Lower leg skin (tissue), 4 donors: ENCODE data around the gene COL27A1. TPM values are rescaled to one million over a fixed set of nuclear protein-coding genes. Genes with fewer than 3 reads are reported as not detected.
"Not testable (repeated sequence)": the region's sequence is repeated elsewhere in the genome, so short reads cannot be mapped to it uniquely, and the experiment has no call there.

Experiments
- DNase-seq, 2 donors: peaks; one replicate each; pipeline ENCODE4 v3.0.0-alpha.2; 2019; ENCODE audit warnings: low spot score in 2 of 2
- H3K4me3 ChIP-seq: fragments of 200-600 bp; sonication (generic); 2 replicates; pipeline ENCODE4 v1.5.1; 2017; ENCODE audit warnings: mild to moderate bottlenecking, low read depth; ENCODE audit not compliant: poor library complexity, severe bottlenecking
- CTCF ChIP-seq, 3 donors: fragments of 450-650 bp; IDR thresholded peaks; one replicate each; pipeline ENCODE4 v1.5.1; 2016; ENCODE audit warnings: antibody characterized with exemption in 3 of 3, mild to moderate bottlenecking in 3 of 3, moderate library complexity in 2 of 3
- POLR2A ChIP-seq, 2 donors: fragments of 450-650 bp; IDR thresholded peaks; one replicate each; pipeline ENCODE4 v1.6.1; 2016 to 2017; ENCODE audit warnings: antibody characterized with exemption in 2 of 2, mild to moderate bottlenecking in 1 of 2, moderate library complexity in 1 of 2
- WGBS, 2 donors: methylation state at CpG; one replicate each; pipeline ENCODE4 v1.1.5; 2018; 5-methylcytosine and 5-hydroxymethylcytosine counted together
- intact Hi-C: fragments of 100-400 bp; cut with DNase I; formaldehyde crosslinking; loops from one replicate; pipeline ENCODE4 v1.15.0; 2023; ENCODE audit warnings: low total_unique reads
- total RNA-seq, 4 donors: library from RNA; depleted of rRNA; stranded (reverse); fragments of >200 nt; gene quantifications; one replicate each; pipeline ENCODE4 v1.1.0, GENCODE V29; 2016

Gene COL27A1
- total RNA-seq, 4 donors from 2014 or later = 9.4 to 16.1 (median 12.3) TPM

- intact Hi-C loops = no loop called here
- no peak overlapping the region for H3K4me3 ChIP-seq
- TF ChIP-seq POLR2A (IDR thresholded peaks at IDR 0.05) = no peak
- TF ChIP-seq CTCF (IDR thresholded peaks at IDR 0.05) = no peak
- WGBS, 2 donors = 84 to 89% methylated on average over 8 of the region's 8 CpGs
- DNase-seq = peak in 1 of 2 donors; percentile 53
Observed at GRCh38 chr9:114318416-114318815, 163.1 kb downstream of the COL27A1 start.

- WGBS, 2 donors = 49 to 60% methylated on average over 3 of the region's 3 CpGs
- no peak for TF ChIP-seq POLR2A (IDR thresholded peaks at IDR 0.05)
- no peak for TF ChIP-seq CTCF (IDR thresholded peaks at IDR 0.05)
- intact Hi-C loops = no loop called here
- no peak overlapping the region for H3K4me3 ChIP-seq
- DNase-seq = peak in 1 of 2 donors; percentile 26
Observed at GRCh38 chr9:114319147-114319546, 163.8 kb downstream of the COL27A1 start.

GRCh38 chr9:114320710-114321109 lies 165.4 kb downstream of the COL27A1 start:
- WGBS, 2 donors = 92 to 93% methylated on average over 7 of the region's 7 CpGs
- intact Hi-C loops, H3K4me3 ChIP-seq: not testable (repeated sequence)
- DNase-seq = peak in 1 of 2 donors; percentile 63

- intact Hi-C loops = no loop called here
- DNase-seq = no peak
- 78 to 85% methylated on average over 8 of the region's 8 CpGs for WGBS, 2 donors
- no peak overlapping the region for H3K4me3 ChIP-seq
- TF ChIP-seq POLR2A (IDR thresholded peaks at IDR 0.05) (no peak), CTCF (IDR thresholded peaks at IDR 0.05) (no peak)
Observed at GRCh38 chr9:114321759-114322158, 166.4 kb downstream of the COL27A1 start.

- WGBS, 2 donors = 78 to 79% methylated on average over 12 of the region's 12 CpGs
- DNase-seq, H3K4me3 ChIP-seq, intact Hi-C loops: not testable (repeated sequence)
Observed at GRCh38 chr9:114322160-114322818, 167.0 kb downstream of the COL27A1 start.

- WGBS, 2 donors = 78 to 83% methylated on average over 2 to 6 of the region's 15 CpGs
- intact Hi-C loops, DNase-seq, H3K4me3 ChIP-seq: not testable (repeated sequence)
Observed at GRCh38 chr9:114322831-114323531, 167.6 kb downstream of the COL27A1 start, which contains the start of gene ORM1. ORM1 (plus strand) TSS chr9:114323098; CDS start chr9:114323134, 36 bp downstream.

GRCh38 chr9:114323849-114324248 lies 168.5 kb downstream of the COL27A1 start:
- DNase-seq, intact Hi-C loops, H3K4me3 ChIP-seq: not testable (repeated sequence)
- WGBS, 2 donors = 70 to 73% methylated on average over 6 of the region's 6 CpGs

- TF ChIP-seq CTCF (IDR thresholded peaks at IDR 0.05) = no peak
- no peak for TF ChIP-seq POLR2A (IDR thresholded peaks at IDR 0.05)
- DNase-seq = no peak
- intact Hi-C loops = no loop called here
- 89% methylated on average over 8 of the region's 8 CpGs for WGBS, 2 donors
- H3K4me3 ChIP-seq = no peak overlapping the region
Observed at GRCh38 chr9:114324492-114324891, 169.2 kb downstream of the COL27A1 start.

GRCh38 chr9:114324965-114325364 lies 169.6 kb downstream of the COL27A1 start:
- WGBS, 2 donors = 70 to 84% methylated on average over 2 to 9 of the region's 9 CpGs
- intact Hi-C loops, H3K4me3 ChIP-seq, DNase-seq: not testable (repeated sequence)

GRCh38 chr9:114325684-114326254 lies 170.4 kb downstream of the COL27A1 start:
- DNase-seq, intact Hi-C loops, H3K4me3 ChIP-seq: not testable (repeated sequence)
- WGBS, 2 donors = 64 to 86% methylated on average over 2 to 3 of the region's 3 CpGs
